ENCODE results near the gene EMC7. TPM values are rescaled to one million over a fixed set of nuclear protein-coding genes. Genes with fewer than 3 reads are reported as not detected.

The EMC7 gene
- total RNA-seq, 1 donor from 2014 or later: 66.8 TPM

GRCh38 chr15:34084086-34084485 lies 17.6 kb downstream of the EMC7 start:
- no peak overlapping the region for H3K27ac ChIP-seq
- no peaks in the 10 kb centered on the region for H3K9me3 ChIP-seq
- intact Hi-C loops (cut with DNase I): no loop called here
- H3K27me3 ChIP-seq: no peaks in the 10 kb centered on the region
- H3K4me3 ChIP-seq: no peak overlapping the region
- ATAC-seq (no peak), DNase-seq (no peak)
- TF ChIP-seq CTCF (IDR thresholded peaks at IDR 0.05): no peak
- peaks cover 61% of the 10 kb centered on the region for H3K36me3 ChIP-seq
- no peaks in the 10 kb centered on the region for H3K4me1 ChIP-seq

DNA sequence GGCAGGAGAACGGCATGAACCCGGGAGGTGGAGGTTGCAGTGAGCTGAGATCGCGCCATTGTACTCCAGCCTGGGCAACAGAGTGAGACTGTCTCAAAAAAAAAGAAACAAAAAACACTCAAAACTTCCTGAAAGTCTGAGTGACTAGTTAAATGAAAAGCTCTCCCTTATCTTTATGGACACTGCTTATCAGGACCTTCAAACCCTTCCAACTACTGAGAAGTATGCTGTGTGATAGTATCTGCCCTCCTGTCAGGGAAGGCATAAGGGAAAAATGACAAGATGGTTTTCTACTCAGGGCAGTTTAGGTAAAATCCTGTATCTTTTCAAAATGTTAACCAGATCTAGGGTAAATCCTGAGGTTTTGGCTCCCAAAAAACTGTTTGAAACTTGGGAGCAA lies 21.8 kb downstream of the EMC7 start:
- no peak overlapping the region for H3K27ac ChIP-seq
- no peak for DNase-seq
- intact Hi-C loops (cut with DNase I): no loop called here

GRCh38 chr15:34078900-34079299 lies 22.8 kb downstream of the EMC7 start:
- H3K27me3 ChIP-seq: no peaks in the 10 kb centered on the region
- no peaks in the 10 kb centered on the region for H3K9me3 ChIP-seq
- H3K36me3 ChIP-seq: peaks cover 14% of the 10 kb centered on the region
- no peak for TF ChIP-seq CTCF (IDR thresholded peaks at IDR 0.05)
- no peak overlapping the region for H3K27ac ChIP-seq
- no peak for ATAC-seq
- no peak overlapping the region for H3K4me3 ChIP-seq
- no peak for DNase-seq
- intact Hi-C loops (cut with DNase I): no loop called here
- H3K4me1 ChIP-seq: no peaks in the 10 kb centered on the region

More for the DNA sequence above, 21.8 kb downstream of the EMC7 start:
- Histone ChIP-seq H3K4me3 (no peak overlapping the region), H3K9me3 (no peaks in the 10 kb centered on the region), H3K27me3 (no peaks in the 10 kb centered on the region), H3K4me1 (no peaks in the 10 kb centered on the region), H3K36me3 (peaks cover 22% of the 10 kb centered on the region)
- no peak for ATAC-seq
- TF ChIP-seq CTCF (IDR thresholded peaks at IDR 0.05): no peak

DNA sequence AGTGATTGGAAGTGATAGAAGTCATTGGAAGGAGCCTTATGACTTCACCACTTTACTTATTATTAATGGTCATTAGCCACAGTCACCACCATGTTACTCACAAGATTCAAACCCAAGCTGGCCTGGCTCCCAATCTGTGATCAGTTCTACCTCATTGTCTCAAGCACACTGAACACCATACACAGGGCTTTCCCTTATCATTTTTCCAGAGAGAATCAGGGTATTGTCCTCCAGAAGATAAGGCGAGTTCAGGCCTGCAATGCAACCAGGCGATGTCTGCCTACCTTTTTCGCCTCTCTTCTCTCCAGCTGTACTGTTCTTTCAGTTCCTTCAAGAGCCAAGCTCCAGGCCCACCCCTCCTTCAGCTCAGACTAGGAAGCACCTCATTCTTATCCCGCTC lies 24.9 kb downstream of the EMC7 start:
- DNase-seq: no peak
- H3K4me1 ChIP-seq: no peaks in the 10 kb centered on the region
- H3K27me3 ChIP-seq: no peaks in the 10 kb centered on the region
- H3K9me3 ChIP-seq: no peaks in the 10 kb centered on the region
- H3K4me3 ChIP-seq: no peak overlapping the region
- no peak for ATAC-seq
- TF ChIP-seq CTCF (IDR thresholded peaks at IDR 0.05): no peak
- H3K27ac ChIP-seq: no peak overlapping the region
- no peaks in the 10 kb centered on the region for H3K36me3 ChIP-seq
- intact Hi-C loops (cut with DNase I): no loop called here

DNA sequence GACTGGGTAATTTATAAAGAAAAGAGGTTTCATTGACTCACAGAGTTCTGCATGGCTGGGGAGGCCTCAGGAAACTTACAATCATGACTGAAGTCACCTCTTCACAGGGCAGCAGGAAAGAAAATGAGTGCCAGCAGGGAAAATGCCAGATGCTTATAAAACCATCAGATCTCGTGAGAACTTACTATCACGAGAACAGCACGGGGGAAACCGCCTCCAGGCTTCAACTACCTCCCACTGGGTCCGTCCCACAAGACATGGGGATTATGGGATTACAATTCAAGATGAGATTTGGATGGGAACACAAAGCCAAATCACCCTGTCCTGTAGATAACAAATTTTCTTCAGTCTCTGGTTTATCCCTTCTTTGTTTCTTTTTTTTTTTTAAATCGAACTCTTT lies 31.7 kb downstream of the EMC7 start:
- intact Hi-C loops (cut with DNase I): no loop called here
- no peak for TF ChIP-seq CTCF (IDR thresholded peaks at IDR 0.05)
- Histone ChIP-seq H3K9me3 (no peaks in the 10 kb centered on the region), H3K27ac (no peak overlapping the region), H3K4me3 (no peak overlapping the region), H3K4me1 (no peaks in the 10 kb centered on the region), H3K36me3 (no peaks in the 10 kb centered on the region), H3K27me3 (no peaks in the 10 kb centered on the region)
- ATAC-seq (no peak), DNase-seq (no peak)

DNA sequence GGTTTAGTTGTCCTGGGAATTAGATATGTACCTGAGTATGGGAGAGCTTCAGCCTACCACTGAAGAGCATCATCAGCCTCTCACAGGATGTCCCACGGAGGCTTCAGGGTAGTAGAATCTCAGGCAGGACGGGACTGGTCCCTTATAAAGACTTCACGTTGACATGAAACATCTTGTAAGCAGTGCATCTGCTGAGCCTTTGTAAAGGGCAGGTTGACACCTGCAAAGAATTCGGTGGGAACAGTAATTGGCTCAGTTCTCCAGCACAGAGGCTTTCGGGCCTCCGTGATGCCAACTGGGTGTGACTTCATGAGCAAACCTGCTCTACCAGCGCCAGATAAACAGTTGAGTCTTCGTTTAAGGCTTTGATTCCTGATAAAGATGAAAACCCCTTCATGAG lies 35.7 kb downstream of the EMC7 start:
- intact Hi-C loops (cut with DNase I): loop anchor here (10.0 kb wide), 1 partner anchor 139 kb away; no protein-coding TSS in a partner anchor
- Histone ChIP-seq H3K4me3 (no peak overlapping the region), H3K36me3 (no peaks in the 10 kb centered on the region), H3K9me3 (no peaks in the 10 kb centered on the region), H3K27ac (no peak overlapping the region), H3K4me1 (no peaks in the 10 kb centered on the region), H3K27me3 (no peaks in the 10 kb centered on the region)
- DNase-seq (no peak), ATAC-seq (no peak)
- TF ChIP-seq CTCF (IDR thresholded peaks at IDR 0.05): no peak

All from upper lobe of right lung (tissue), 1 donor.